Measurements from ENCODE around the gene CSNK1D.
A peak's percentile ranks its signal among the peaks of the same experiment; 100 is the strongest.

CSNK1D gene
- total RNA-seq, result 110 to 126 (median 113) reads per million in 3 experiments

DNA sequence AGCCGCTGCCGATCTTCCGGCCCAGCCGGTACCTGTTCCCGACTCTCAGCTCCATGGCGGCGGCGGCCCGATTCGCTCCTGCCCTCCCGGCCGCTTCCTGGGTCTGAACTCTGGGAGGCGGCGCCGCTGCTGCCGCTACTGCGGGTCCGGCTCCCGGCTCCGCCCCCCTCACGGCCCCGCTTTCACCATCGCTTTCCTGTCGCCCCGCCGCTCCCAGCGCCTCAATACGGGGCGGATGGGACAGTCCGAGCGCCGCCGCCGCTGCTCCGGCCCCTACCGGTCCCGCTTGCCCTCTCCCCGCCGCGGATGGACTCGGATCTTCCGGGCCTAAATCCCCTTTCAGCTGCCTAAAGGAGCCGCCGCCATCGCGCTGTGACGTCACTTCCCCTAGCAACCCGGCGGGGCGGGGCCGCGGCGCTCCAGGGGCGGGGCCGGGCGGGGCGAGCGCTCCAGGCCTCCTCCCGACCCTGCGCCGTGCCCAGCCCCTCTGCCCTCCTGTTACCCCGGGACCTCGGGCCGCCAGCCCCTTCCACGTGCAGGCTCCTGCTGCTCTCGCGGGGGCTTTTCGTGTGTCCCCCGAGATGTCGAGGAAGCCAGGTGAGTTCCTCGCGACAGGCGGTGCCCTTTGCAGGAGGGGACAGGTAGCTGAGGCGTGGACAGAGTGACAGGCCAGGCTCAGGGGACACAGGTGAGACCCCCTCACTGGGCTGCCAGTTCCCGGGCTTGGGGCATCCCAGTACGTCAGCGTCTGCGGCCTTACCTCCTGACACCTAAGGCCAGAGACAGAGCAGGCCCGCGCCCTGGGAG is at the start of gene CSNK1D:
TSS of gene CSNK1D (minus strand) at position 374 of the 807 bp plus-strand sequence. CDS start at position 55, 319 bp downstream.
- peak; percentile 87 for DNase-seq

DNA sequence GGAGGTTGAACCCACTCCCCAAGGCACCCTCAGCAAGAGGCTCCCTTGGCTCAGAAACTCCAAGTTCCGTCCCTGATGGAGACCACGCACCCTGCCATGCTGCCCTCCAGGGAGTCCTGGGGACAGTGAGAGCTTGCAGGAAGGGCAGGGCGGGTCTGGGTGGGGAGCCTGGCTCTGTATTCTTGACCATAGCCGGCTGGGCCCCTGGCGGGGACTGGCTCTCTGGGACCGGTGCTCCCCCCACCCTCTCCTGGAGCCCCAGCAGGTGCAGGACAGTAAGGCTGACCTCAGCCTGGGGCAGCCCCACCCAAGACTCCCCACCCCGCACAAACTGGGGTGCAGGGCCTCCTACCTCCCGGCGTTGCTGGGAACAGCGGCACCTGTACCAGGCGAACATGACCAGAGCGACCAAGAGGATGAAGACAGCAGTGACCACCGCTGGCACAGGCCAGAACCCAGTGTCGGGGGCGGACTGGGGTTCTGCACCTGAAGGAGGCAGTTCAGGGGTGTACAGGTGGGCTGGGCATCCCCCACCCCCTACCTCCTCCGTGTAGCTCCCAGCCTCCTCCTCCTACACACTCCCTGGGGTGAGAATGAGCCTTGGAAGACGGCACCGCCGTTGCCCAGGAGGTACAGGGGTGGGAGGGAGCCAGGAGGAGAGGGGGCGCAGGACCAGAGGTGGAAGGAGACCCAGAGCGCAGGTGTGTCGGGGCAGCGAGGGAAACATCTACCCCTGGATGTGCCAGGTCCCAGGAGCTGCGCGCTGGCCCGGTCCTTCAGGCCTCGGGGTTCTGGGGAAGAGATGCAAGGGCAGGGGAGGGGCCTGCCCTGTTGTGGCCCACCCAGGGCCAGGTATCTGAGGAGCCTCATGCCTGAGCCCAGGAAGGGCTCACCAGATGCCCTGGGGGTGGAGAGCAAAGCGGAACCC is 49.3 kb upstream of the CSNK1D start:
- DNase-seq, result no peak

- no peak for DNase-seq
These were observed 48.5 kb upstream of the CSNK1D start for GRCh38 chr17:82321947-82322466.

DNA sequence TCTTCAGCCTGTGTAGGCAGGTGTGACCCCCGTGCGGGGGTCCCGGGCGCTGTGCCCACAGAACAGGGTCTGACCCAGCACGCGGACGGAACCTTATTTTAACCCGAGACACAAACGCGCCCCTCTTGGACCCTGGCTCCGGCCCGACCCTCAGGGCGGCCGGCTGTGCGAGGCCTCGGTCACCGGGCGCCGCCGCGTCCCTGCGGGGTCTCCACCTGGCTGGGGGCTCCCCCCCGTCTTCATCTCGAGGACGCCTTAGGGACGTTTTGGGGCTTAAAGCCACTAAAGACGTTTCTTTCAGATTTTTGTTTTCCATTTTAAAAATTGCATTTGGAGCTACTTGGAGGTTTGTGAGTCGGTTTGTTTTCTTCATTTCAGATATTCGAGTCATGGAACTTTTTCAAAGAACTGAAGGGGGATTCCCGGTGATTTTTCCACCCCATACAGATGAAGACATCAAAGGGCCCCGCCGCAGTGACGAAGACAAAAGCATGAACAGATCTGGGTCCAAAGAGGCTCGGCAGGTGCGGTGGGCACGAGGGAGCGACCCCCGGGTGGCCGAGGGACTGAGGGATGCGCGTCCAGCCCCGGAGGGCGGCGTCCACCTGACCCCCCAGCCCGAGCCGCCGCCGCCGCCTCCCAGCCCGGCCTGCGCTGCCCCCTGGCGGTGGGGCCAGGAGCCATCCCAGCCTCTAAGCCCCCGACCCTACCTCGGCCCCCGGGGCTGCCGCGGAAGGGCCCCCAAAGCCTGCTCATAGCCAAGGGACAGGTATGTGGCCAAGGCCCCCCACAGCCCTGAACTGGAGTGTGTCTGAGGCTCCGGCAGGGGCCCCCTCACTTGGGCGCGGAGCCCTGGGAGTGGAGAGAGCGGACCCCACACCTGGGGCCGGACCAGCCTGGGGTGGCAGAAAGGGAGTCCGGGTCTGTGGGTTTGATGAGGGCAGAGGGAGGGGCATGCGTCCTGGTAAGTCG is 47.7 kb upstream of the CSNK1D start:
- peak; percentile 82 for DNase-seq

DNA sequence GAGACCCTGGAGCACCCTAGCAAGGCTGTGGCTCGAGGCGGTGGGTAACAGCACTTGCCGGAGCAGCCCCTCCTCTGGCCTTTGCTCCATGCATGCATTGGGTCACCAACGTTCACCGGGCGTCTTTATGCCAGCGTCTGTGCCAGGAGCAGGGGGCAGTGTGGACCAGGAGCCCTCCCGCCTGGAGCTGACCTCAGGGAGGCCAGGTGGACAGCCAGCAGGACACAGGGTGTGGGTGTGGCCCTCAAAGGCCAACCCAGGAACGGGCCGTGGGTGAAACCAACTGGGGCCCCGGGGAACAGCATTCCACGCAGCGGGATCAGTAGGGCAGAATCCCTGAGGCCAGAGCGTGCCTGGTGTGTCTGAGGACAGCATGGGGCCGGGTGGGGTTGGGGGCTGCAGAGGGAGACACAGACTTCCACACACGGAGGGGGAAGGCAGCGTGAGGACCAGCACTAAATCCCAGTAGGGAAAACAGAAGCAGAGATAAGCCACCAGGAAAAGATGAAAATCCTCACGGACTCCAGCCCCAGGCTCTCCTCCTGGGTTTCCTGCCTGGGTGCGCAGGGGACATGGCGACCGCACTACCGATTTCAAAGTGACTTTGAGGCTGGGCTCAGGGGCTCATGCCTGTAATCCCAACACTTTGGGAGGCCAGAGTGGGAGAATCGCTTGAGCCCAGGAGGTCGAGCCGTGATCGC is 46.8 kb upstream of the CSNK1D start:
- DNase-seq, result no peak

GRCh38 chr17:82319619-82320062 is 46.1 kb upstream of the CSNK1D start:
- no peak for DNase-seq

- DNase-seq, result no peak
These were observed 45.5 kb upstream of the CSNK1D start for GRCh38 chr17:82318772-82319606.

GRCh38 chr17:82318169-82318498 is 44.6 kb upstream of the CSNK1D start:
- no peak for DNase-seq

- DNase-seq, result peak; percentile 63
These were observed 44.1 kb upstream of the CSNK1D start, which contains the start of gene CD7 for GRCh38 chr17:82317394-82318168. TSS of gene CD7 (minus strand) at chr17:82317608. CDS start at chr17:82317495, 113 bp downstream.

DNA sequence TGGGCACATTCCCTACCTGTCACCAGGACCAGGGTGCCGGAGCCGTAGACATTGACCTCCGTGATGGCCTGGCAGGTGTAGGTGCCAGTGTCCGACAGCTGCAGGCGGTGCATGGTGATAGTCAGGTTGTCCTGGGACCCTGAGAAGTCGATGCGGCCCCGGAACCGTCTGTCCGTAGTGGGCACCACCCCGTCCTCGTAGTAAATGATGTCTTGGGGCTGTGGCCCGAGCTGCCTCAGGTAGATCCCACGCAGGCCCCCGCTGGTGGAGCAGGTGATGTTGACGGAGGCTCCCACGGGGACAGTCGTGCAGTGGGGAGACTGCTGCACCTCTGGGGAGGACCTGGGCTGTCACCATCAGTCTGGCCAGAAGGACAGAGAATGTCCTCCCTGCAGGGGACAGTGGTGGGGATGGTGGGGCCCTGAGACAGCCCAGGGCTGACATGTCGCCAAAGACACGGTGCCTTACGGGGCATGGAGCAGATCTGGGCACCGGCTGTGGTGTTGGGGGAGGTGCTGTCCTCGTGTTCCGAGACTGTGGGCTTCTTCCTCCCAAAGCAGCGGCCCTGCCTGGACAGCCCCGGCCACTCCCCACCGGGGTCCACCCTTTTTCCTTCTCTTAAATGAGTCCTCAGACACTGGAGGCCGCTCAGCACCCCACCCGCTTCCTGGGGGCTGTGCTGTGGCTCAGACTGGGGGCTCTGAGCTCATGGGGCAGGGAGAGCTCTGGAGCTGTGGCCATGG is 43.3 kb upstream of the CSNK1D start:
- no peak for DNase-seq

DNA sequence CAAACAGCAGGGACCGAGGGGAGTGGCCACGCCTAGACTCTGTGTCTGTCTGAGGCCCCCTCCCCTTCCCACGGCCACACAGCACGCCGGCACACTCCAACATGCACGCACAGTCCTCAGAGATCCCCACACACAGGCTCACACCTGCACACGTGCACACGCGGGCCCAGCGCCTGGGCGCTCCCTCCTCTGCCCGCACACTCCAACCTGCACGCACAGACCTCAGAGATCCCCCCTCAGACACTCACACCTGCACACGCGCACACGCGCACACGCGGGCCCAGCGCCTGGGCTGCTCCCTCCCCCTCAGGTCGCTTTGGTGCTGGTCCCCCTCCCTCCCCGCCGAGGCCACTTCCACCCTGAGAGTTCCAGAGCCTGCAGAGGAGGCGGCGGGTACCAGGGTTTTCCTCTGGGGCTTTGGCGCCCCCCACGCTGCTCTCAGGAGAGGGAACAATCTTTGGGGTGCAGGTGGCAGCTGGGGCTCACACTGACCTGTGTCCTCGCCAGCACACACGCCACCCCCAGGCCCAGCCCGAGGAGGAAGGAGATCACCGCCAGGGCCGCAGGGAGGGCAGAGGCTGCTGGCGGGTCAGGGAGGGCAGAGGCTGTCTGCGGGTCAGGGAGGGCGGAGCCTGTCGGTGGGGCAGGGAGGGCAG is 42.3 kb upstream of the CSNK1D start:
- peak; percentile 42 for DNase-seq

DNA sequence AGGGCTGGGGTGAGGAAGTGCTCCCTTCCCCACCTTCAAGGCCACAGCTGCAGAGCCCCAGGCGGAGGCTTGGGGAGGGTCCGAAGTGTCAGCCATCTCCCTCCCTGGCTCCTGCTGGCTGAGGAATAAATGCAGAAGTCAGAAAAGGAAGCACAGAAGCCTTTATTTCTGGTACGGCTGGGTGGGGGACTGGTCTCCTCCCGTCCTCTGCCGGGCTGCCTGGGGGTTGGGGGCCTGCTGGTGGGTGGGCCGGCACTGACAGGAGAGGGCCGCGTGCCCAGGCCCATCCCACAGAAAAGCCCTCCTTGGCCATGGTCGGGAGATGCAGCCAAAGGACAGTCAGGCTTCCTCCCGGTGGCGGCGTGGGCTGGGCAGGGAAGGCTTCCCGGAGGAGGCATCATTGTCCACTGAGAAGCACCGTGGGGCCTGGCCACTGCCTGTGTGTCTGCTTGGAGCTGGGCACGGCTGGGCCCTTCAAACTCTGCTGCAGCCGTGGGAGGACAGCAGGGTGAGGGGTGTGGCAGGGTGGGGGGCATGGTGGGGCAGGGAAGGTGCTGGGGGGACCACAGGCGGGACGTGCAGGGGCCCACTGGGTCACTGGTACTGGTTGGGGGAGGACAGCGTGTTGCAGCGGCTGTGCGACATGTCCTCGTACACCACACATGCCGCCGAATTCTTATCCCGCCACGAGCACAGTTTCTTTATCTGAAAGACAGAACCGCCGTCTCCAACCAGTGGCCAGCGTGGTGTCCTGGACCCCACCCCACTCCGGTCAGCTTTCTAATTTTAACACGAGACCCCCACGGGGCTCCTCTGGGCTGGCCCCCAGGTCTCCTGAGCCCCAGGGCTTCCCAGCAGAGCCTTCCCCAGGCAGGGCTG is 41.5 kb upstream of the CSNK1D start:
- no peak for DNase-seq

- DNase-seq, result no peak
These were observed 40.7 kb upstream of the CSNK1D start for GRCh38 chr17:82314012-82314726.

DNA sequence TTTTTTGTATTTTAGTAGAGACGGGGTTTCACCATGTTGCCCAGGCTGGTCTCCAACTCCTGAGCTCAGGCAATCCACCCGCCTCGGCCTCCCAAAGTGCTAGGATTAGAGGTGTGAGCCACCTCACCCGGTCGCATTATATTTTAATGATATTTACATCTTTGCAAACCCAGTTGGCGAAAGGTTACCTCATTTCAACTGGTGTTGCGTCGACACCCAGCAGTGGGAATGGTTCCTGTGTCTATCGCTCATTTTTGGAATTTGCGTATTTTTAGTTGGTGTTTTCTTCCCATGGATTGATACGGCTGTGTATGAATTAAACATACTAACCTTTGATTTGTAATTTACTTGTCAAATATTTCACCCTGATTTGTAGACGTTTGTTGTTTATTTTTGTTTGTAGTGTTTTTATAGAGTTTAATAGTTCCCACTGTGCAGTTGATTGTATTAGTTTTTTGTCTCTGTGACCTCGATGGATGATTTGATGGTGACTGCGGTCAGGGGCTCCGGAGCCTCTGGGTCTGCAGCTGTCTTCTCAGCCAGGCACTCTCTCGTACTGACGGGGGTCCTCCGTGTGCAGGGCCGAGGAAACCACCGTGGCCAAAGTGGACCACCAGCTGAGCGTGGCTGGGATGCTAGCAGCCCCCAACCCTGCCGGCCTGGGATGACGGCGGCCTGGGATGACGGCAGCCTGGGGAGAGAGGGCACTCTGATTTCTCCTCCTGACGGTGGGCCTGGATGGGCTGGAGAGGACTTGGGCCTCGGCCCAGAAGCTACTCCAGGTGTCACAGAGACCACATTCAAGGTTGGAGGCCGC is 39.9 kb upstream of the CSNK1D start:
- DNase-seq, result no peak

DNA sequence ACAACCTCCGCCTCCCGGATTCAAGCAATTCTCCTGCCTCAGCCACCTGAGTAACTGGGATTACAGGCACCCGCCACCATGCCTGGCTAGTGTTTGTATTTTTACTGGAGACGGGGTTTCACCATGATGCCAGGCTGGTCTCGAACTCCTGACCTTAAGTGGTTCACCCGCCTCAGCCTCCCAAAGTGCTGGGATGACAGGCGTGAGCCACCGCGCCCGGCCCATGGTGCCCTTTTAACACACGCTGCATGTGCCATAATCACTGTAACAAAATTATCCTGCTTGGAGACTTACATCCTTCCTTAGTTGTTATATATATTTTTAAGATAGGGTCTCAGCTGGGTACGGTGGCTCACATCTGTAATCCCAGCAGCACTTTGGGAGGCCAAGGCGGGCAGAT is 38.5 kb upstream of the CSNK1D start:
- no peak for DNase-seq

DNA sequence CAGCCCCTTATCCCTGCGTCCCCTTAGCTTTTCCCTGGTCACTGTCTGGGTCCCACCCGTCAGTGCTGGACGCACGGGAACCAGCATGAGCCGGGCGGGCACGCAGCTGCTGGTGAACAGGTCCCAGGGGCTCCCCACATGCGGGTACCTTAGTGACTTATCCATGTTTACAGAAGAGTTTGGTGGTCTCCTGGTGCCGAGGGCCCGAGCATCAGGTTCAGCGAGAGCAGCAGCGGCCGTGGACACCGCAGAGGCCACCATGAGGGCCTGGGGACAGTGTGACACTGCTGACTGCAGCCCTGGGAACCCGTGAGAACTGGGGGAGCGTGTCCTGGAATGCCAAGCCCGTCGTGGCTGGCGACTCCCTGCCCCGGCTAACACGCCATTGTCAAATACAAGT is 37.4 kb upstream of the CSNK1D start:
- DNase-seq, result no peak

Measured in central memory CD4-positive, alpha-beta T cell (primary cell).